ENCODE results near the gene OLAH. TPM values are rescaled to one million over a fixed set of nuclear protein-coding genes. Genes with fewer than 3 reads are reported as not detected.

Gene OLAH
- polyA plus RNA-seq, 1 donor from 2014 or later, result not detected

DNA sequence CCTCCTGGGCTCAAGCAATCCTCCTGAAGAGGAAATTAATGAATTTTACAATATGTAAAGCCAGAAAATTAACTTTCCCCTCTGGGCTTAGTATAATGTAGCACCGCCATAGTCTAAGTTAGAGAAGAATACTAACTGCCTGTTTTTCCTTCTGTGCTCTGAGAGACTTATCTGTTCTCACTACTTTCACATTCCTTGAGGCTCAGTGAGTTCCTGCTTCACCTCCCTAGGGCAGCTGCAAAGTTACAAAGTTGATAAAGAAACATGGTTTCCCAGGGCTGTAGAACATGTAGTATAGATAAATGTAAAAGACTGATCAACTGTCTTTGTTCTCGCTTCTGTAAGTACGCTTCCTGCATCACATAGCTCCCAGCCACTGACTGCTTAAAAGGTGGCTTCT, 16.0 kb upstream of the OLAH start:
- Histone ChIP-seq H3K9me2 (ENCODE audit: insufficient read depth, low read length) (no peaks in the 10 kb centered on the region), H3K79me2 (replicated peaks; ENCODE audit: insufficient read depth, low read length) (no peaks in the 10 kb centered on the region)

DNA sequence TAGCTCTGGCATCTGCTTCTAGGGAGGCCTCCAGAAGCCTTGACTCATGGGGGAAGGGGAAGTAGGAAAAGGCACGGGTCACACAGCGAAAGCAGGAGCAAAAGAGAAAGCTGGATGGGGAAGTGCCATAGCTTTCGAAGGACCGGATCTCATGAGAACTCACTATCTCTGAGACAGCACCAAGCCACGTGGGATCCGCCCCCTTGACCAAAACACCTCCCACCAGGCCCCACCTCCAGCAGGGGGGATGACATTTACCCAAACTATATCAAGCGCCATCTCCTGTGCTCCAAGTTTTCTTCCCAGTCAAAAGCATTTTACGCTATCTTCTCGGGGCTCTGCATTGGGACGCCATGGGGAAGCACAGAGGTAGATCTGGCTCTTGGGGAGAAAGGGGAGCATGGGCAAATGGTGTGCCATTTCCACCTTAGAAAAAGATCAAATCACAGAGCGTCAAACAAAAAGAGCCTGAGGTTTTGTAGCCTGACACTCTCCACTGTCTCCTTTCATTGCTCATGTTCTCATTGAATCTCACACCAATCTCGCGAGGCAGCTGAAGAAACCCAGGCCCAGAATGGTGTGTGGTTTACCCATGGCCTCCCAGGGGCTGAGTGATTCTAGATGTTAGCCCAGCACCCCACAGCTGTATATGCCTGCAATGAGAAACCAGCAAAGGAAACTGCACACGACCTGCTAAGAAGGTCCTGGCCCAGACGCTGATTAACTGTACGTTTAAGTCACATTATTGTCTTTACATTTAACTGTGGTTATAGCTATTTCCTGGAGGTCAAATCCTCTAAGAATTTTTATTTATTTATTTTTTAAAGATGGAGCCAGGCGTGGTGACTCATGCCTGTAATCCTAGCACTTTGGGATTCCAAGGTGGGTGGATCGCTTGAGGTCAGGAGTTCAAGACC, 8.1 kb upstream of the OLAH start:
- no peaks in the 10 kb centered on the region for H3K9me2 ChIP-seq (ENCODE audit: insufficient read depth, low read length)
- no peaks in the 10 kb centered on the region for H3K79me2 ChIP-seq (replicated peaks; ENCODE audit: insufficient read depth, low read length)
- no peak overlapping the region for H2AFZ ChIP-seq (ENCODE audit: low read depth, low read length)
- no peak for TF ChIP-seq POLR2AphosphoS5 (IDR thresholded peaks at IDR 0.05)
- TF ChIP-seq RAD21 (conservative IDR thresholded peaks at IDR 0.05), result no peak
- no peak for TF ChIP-seq SMC3 (conservative IDR thresholded peaks at IDR 0.05; ENCODE audit: poor library complexity)
- no peaks in the 10 kb centered on the region for H3K27me3 ChIP-seq (ENCODE audit: insufficient read depth, low read depth, low read length)
- no peak overlapping the region for H3K9ac ChIP-seq (ENCODE audit: low read length)
- no peak overlapping the region for H3K27ac ChIP-seq (ENCODE audit: low read length)
- no peaks in the 10 kb centered on the region for H4K20me1 ChIP-seq (ENCODE audit: insufficient read depth)
- no peaks in the 10 kb centered on the region for H3K9me3 ChIP-seq (ENCODE audit: low read length)
- no peak overlapping the region for H3K4me3 ChIP-seq (ENCODE audit: low read length)
- no peaks in the 10 kb centered on the region for H3F3A ChIP-seq (ENCODE audit: insufficient read depth, low read length, poor library complexity, severe bottlenecking)
- no peak overlapping the region for H3K4me2 ChIP-seq (ENCODE audit: low read length)
- H3K36me3 ChIP-seq (ENCODE audit: insufficient read depth, low read length), result no peaks in the 10 kb centered on the region

More for the DNA sequence above, 16.0 kb upstream of the OLAH start:
- H3K4me3 ChIP-seq (ENCODE audit: low read length), result no peak overlapping the region
- no peak overlapping the region for H2AFZ ChIP-seq (ENCODE audit: low read depth, low read length)
- H3K4me2 ChIP-seq (ENCODE audit: low read length), result no peak overlapping the region
- TF ChIP-seq TAF1 (IDR thresholded peaks at IDR 0.05; ENCODE audit: low read depth), result no peak
- TF ChIP-seq, protein P1, sequence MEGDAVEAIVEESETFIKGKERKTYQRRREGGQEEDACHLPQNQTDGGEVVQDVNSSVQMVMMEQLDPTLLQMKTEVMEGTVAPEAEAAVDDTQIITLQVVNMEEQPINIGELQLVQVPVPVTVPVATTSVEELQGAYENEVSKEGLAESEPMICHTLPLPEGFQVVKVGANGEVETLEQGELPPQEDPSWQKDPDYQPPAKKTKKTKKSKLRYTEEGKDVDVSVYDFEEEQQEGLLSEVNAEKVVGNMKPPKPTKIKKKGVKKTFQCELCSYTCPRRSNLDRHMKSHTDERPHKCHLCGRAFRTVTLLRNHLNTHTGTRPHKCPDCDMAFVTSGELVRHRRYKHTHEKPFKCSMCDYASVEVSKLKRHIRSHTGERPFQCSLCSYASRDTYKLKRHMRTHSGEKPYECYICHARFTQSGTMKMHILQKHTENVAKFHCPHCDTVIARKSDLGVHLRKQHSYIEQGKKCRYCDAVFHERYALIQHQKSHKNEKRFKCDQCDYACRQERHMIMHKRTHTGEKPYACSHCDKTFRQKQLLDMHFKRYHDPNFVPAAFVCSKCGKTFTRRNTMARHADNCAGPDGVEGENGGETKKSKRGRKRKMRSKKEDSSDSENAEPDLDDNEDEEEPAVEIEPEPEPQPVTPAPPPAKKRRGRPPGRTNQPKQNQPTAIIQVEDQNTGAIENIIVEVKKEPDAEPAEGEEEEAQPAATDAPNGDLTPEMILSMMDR (IDR thresholded peaks at IDR 0.05; ENCODE audit: poor library complexity, severe bottlenecking), result no peak
- TF ChIP-seq SMC3 (conservative IDR thresholded peaks at IDR 0.05; ENCODE audit: poor library complexity), result no peak
- no peak for TF ChIP-seq POLR2AphosphoS5 (IDR thresholded peaks at IDR 0.05)
- no peak for TF ChIP-seq RAD21 (conservative IDR thresholded peaks at IDR 0.05)
- no peak for TF ChIP-seq EZH2 (IDR thresholded peaks at IDR 0.05; ENCODE audit: borderline replicate concordance, insufficient read depth, low read length, poor library complexity, severe bottlenecking)
- no peak for TF ChIP-seq EP300 (conservative IDR thresholded peaks at IDR 0.05; ENCODE audit: poor library complexity, severe bottlenecking)
- TF ChIP-seq, protein P2, sequence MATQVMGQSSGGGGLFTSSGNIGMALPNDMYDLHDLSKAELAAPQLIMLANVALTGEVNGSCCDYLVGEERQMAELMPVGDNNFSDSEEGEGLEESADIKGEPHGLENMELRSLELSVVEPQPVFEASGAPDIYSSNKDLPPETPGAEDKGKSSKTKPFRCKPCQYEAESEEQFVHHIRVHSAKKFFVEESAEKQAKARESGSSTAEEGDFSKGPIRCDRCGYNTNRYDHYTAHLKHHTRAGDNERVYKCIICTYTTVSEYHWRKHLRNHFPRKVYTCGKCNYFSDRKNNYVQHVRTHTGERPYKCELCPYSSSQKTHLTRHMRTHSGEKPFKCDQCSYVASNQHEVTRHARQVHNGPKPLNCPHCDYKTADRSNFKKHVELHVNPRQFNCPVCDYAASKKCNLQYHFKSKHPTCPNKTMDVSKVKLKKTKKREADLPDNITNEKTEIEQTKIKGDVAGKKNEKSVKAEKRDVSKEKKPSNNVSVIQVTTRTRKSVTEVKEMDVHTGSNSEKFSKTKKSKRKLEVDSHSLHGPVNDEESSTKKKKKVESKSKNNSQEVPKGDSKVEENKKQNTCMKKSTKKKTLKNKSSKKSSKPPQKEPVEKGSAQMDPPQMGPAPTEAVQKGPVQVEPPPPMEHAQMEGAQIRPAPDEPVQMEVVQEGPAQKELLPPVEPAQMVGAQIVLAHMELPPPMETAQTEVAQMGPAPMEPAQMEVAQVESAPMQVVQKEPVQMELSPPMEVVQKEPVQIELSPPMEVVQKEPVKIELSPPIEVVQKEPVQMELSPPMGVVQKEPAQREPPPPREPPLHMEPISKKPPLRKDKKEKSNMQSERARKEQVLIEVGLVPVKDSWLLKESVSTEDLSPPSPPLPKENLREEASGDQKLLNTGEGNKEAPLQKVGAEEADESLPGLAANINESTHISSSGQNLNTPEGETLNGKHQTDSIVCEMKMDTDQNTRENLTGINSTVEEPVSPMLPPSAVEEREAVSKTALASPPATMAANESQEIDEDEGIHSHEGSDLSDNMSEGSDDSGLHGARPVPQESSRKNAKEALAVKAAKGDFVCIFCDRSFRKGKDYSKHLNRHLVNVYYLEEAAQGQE (IDR thresholded peaks at IDR 0.05; ENCODE audit: borderline replicate concordance), result no peak
- no peak for TF ChIP-seq MXI1 (conservative IDR thresholded peaks at IDR 0.05; ENCODE audit: poor library complexity, severe bottlenecking)
- no peaks in the 10 kb centered on the region for H3F3A ChIP-seq (ENCODE audit: insufficient read depth, low read length, poor library complexity, severe bottlenecking)
- H3K9me3 ChIP-seq (ENCODE audit: low read length), result no peaks in the 10 kb centered on the region
- no peaks in the 10 kb centered on the region for H4K20me1 ChIP-seq (ENCODE audit: insufficient read depth)
- no peak overlapping the region for H3K27ac ChIP-seq (ENCODE audit: low read length)
- H3K9ac ChIP-seq (ENCODE audit: low read length), result no peak overlapping the region
- no peaks in the 10 kb centered on the region for H3K36me3 ChIP-seq (ENCODE audit: insufficient read depth, low read length)
- no peaks in the 10 kb centered on the region for H3K27me3 ChIP-seq (ENCODE audit: insufficient read depth, low read depth, low read length)
